Measurements from ENCODE around the gene PPP1R10. TPM values are rescaled to one million over a fixed set of nuclear protein-coding genes. Genes with fewer than 3 reads are reported as not detected.

Gene PPP1R10
- total and polyA plus RNA-seq, 2 of the 13 experiments (the other 11 are each of a cell fraction or from before 2014, with no cell fraction given), result 26.3 to 38.4 TPM

- TF ChIP-seq KIAA2018 (CRISPR knock-in tag; IDR thresholded peaks at IDR 0.05; ENCODE audit: borderline replicate concordance) (peak; percentile 72; the same call in 1 of the 2 replicates), KLF6 (CRISPR knock-in tag; IDR thresholded peaks at IDR 0.05) (peak; percentile 91), ISL2 (CRISPR knock-in tag; IDR thresholded peaks at IDR 0.05) (peak; percentile 41; the same call in 1 of the 2 replicates), FOXK1 (CRISPR knock-in tag; IDR thresholded peaks at IDR 0.05; ENCODE audit: borderline replicate concordance, low read depth) (peak; percentile 74; the same call in 1 of the 2 replicates), CREB3 (CRISPR knock-in tag; IDR thresholded peaks at IDR 0.05) (no peak), ATF7-NPFF (CRISPR knock-in tag; IDR thresholded peaks at IDR 0.05; ENCODE audit: low read depth) (peak; percentile 78), RXRA (CRISPR knock-in tag; IDR thresholded peaks at IDR 0.05) (peak; percentile 94), ZSCAN5A (CRISPR knock-in tag; IDR thresholded peaks at IDR 0.05; ENCODE audit: borderline replicate concordance) (peak; percentile 59; the same call in 1 of the 2 replicates), SMC3 (IDR thresholded peaks at IDR 0.05; ENCODE audit: low read length) (no peak), SKI (IDR thresholded peaks at IDR 0.05; ENCODE audit: partially characterized antibody) (no peak), ZNF646 (CRISPR knock-in tag; IDR thresholded peaks at IDR 0.05) (peak; percentile 9; the same call in 1 of the 2 replicates)
These were observed 59.9 kb downstream of the PPP1R10 start, which contains the start of gene PRR3 (continued) for GRCh38 chr6:30556906-30557682.
